ENCODE results near the gene SMG6.

The SMG6 gene

DNA sequence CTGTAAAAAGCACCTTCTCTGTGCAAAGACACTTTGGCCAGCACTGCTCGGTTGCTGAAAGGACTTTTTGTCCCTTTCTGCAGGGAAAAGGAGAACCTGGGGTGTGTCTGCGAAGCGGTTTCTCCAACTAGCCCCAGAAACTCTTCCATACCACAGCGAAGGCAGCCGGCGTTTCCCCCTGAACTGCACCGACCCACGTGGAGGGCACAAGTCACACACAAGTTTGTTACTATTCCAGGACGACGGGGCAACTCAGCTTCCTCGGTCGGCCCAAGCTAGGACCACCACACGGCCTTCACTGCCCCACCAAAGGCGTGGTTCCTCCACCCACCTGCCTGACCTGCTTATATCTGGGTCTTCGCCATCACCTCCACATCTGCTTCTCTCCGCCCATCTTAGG lies 280.3 kb downstream of the SMG6 start:
- peaks cover 49% of the 10 kb centered on the region for H3K4me1 Mint-ChIP-seq
- no peak overlapping the region for H3K27ac Mint-ChIP-seq
- H3K4me3 Mint-ChIP-seq: peak overlapping the region; percentile 47
- H3K36me3 Mint-ChIP-seq (ENCODE audit: low read depth): no peaks in the 10 kb centered on the region
- DNase-seq: no peak
- peaks cover 87% of the 10 kb centered on the region for H3K27me3 Mint-ChIP-seq (ENCODE audit: low read depth, poor library complexity)
- peaks cover 4% of the 10 kb centered on the region for H3K9me3 Mint-ChIP-seq
- TF ChIP-seq, protein P1, sequence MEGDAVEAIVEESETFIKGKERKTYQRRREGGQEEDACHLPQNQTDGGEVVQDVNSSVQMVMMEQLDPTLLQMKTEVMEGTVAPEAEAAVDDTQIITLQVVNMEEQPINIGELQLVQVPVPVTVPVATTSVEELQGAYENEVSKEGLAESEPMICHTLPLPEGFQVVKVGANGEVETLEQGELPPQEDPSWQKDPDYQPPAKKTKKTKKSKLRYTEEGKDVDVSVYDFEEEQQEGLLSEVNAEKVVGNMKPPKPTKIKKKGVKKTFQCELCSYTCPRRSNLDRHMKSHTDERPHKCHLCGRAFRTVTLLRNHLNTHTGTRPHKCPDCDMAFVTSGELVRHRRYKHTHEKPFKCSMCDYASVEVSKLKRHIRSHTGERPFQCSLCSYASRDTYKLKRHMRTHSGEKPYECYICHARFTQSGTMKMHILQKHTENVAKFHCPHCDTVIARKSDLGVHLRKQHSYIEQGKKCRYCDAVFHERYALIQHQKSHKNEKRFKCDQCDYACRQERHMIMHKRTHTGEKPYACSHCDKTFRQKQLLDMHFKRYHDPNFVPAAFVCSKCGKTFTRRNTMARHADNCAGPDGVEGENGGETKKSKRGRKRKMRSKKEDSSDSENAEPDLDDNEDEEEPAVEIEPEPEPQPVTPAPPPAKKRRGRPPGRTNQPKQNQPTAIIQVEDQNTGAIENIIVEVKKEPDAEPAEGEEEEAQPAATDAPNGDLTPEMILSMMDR (IDR thresholded peaks at IDR 0.05): no peak

DNA sequence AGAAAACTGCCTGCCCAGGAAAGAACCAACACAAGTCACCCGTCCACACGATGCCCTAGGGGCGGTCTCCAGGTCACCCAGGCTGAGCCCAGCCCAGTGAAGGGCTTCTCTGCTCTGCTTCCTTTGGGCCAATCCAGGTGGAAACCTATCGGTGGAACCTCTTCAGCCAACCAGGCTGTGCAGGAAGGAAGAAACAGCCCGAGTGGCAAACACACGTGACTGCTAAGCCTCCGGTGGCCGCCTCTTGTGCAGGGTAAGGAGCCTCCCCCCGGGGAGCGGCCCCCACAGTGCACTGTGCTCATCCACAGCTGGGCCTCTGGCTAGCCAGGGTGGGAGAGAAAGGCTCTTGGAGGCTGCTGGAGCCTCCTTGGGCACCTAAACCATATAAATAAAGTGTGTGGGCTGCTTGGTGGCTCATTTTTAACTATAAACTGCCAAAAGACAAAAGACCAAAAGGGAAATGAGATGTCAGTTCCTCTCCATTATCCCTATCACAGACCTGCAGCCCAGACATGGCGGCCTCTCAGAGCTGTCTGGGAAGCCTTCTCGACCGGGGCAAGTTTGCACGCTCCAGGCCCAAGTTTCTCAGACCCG lies 280.8 kb downstream of the SMG6 start:
- TF ChIP-seq, protein P1 (IDR thresholded peaks at IDR 0.05): no peak
- DNase-seq: no peak
- Mint-ChIP-seq H3K27ac (no peak overlapping the region), H3K4me3 (no peak overlapping the region), H3K27me3 (ENCODE audit: low read depth, poor library complexity) (peaks cover 87% of the 10 kb centered on the region), H3K9me3 (peaks cover 4% of the 10 kb centered on the region), H3K4me1 (peaks cover 49% of the 10 kb centered on the region), H3K36me3 (ENCODE audit: low read depth) (no peaks in the 10 kb centered on the region)

DNA sequence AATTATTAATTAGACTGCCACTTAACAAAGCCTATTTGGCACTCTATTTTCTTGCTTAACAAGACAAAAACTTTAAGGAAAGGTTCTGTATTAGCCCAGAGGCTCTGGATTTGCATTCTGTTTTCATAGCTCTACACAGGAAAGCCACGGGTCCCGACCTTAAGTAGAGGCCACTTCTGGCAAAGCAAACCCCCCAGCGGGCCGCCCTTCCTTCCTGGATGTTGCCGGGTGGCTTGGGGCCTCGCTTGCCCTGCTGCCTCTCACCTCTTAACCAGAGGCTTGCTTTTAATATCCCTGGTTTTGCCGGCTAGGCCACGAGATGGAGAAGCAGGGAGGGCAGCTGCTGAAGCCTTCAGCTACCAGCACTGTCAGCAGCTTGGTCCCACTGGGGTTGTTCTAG lies 282.9 kb downstream of the SMG6 start:
- Mint-ChIP-seq H3K4me3 (no peak overlapping the region), H3K27ac (peak overlapping the region; percentile 25), H3K27me3 (ENCODE audit: low read depth, poor library complexity) (peaks cover 75% of the 10 kb centered on the region), H3K4me1 (peaks cover 52% of the 10 kb centered on the region), H3K36me3 (ENCODE audit: low read depth) (no peaks in the 10 kb centered on the region), H3K9me3 (no peaks in the 10 kb centered on the region)
- TF ChIP-seq, protein P1 (IDR thresholded peaks at IDR 0.05): no peak
- DNase-seq: no peak

DNA sequence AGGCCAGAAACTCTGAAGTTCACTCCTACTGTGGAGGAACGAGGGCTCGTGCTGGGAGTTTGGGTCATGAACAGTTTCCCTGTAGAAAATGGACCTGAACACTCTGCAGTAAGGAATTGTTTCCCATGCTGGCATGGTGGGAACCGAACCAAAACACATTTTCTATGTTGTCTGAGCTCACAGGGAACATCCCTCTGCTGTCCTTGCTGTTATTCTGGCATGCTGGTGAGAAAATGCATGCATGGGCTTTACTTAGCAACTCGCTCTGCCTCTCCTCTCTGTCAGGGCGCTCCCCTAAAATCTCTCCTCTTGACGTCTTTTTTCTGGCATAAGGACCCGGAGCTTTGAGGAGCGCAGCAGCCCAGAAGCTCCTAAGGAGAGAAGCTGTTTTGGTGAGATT lies 283.9 kb downstream of the SMG6 start:
- H3K4me1 Mint-ChIP-seq: peaks cover 61% of the 10 kb centered on the region
- H3K9me3 Mint-ChIP-seq: no peaks in the 10 kb centered on the region
- H3K27me3 Mint-ChIP-seq (ENCODE audit: low read depth, poor library complexity): peaks cover 71% of the 10 kb centered on the region
- TF ChIP-seq, protein P1 (IDR thresholded peaks at IDR 0.05): no peak
- H3K4me3 Mint-ChIP-seq: no peak overlapping the region
- H3K27ac Mint-ChIP-seq: no peak overlapping the region
- DNase-seq: no peak
- H3K36me3 Mint-ChIP-seq (ENCODE audit: low read depth): no peaks in the 10 kb centered on the region

DNA sequence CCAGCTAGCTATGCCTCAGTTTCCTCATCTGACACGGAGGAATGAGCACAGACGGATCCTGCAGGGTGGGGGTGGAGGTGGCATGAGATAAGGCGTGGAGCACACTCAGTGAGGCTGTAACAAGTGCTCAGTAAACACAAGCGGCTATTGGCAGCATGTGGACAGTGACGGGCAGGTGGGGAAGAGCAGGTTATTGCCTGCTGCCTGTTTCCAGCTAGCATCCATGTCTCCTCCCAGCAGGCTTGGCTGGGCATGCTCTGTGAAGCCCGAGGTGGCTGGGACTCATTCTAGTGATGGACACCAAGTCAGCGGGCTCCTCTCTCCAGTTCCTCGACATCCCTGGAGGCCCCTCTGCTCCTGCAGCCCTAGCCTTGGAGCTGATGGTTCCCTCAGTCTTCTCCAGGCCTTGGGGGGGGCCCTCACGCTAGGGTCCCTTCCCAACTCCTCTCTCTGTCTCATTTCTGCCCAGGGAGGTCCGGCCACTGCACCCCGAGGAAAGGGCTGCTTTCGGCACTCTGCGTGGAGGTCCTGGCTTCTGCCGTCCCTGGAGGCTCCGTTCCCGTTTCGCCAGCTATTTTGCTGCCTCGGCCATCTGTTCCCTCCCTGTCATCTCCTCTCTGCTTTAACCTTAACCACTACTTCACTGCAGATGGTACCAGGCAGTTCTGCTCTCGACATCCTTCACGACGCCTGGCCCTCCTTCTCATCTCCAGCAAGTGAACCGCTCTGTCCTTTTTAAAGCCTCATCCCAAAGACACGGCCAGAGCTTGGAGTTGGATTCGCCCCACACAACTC lies 284.7 kb downstream of the SMG6 start:
- Mint-ChIP-seq H3K36me3 (ENCODE audit: low read depth) (no peaks in the 10 kb centered on the region), H3K27me3 (ENCODE audit: low read depth, poor library complexity) (peaks cover 68% of the 10 kb centered on the region), H3K27ac (no peak overlapping the region), H3K4me3 (peak overlapping the region; percentile 35), H3K4me1 (peaks cover 63% of the 10 kb centered on the region), H3K9me3 (peaks cover 3% of the 10 kb centered on the region)
- no peak for DNase-seq
- TF ChIP-seq, protein P1 (IDR thresholded peaks at IDR 0.05): no peak

Measured in nephron progenitor cell (in vitro differentiated cells).